Right cardiac atrium (tissue), 5 donors: Measurements from ENCODE around the gene ADAMTS16. TPM values are rescaled to one million over a fixed set of nuclear protein-coding genes. Genes with fewer than 3 reads are reported as not detected.
A peak's percentile ranks its signal among the peaks of the same experiment; 100 is the strongest.

Source experiments
- ATAC-seq, 2 donors: fragments of 200-7000 bp; cut with Tn5 transposase; one replicate each; pipeline versions ENCODE4 v1.8.0 to v1.9.1; 2020; ENCODE audit warnings: moderate library complexity in 2 of 2, mild to moderate bottlenecking in 1 of 2
- DNase-seq, 3 donors: peaks; one replicate each; pipeline ENCODE4 v3.0.0-alpha.2; 2020
- H3K27ac ChIP-seq: one replicate; pipeline ENCODE4 v1.5.1; 2013; ENCODE audit warnings: mild to moderate bottlenecking, low read length, control low read depth, moderate library complexity
- H3K27me3 ChIP-seq: one replicate; pipeline ENCODE4 v1.6.1; 2013; ENCODE audit not compliant: control insufficient read depth, insufficient read depth
- H3K4me1 ChIP-seq: one replicate; pipeline ENCODE4 v1.6.1; 2013; ENCODE audit warnings: low read length; ENCODE audit not compliant: control insufficient read depth, insufficient read depth
- H3K4me3 ChIP-seq: one replicate; pipeline ENCODE4 v1.5.1; 2013; ENCODE audit warnings: low read length, control low read depth
- H3K9me3 ChIP-seq: one replicate; pipeline ENCODE4 v1.6.1; 2013; ENCODE audit warnings: low read length; ENCODE audit not compliant: control insufficient read depth
- WGBS: extraction: QIAGEN DNeasy Blood & Tissue Kit; methylation state at CpG from one replicate; pipeline ENCODE4 v1.1.7; 2013; 5-methylcytosine and 5-hydroxymethylcytosine counted together
- intact Hi-C, 4 donors: fragments of 100-400 bp; cut with DNase I; formaldehyde crosslinking; loops; one replicate each; pipeline versions ENCODE4 v1.11.0 to v1.14.0; 2022 to 2023
- polyA plus RNA-seq: library from polyadenylated mRNA; stranded (reverse); fragments of 200-250 nt; gene quantifications from one replicate; pipeline ENCODE4 v1.2.3, GENCODE V29; 2013
- total RNA-seq, 4 donors: library from RNA; stranded (reverse); fragmentation: NEBNext Ultra II Directional; extraction: Animal tissue kit (Norgen Biotek cat#: 25700); gene quantifications; one replicate each; pipeline ENCODE4 v1.2.1, GENCODE V29; 2021
- donor health status: healthy with polysubstance abuse.
- donor health status: DM: no; HTN: yes; CAD: no.
- donor health status: DM: no; HTN: no; CAD: no.
- donor health status: DM: no; HTN: yes; CAD: no; lungs with severe emphysema.
- donor health status: DM: yes; HTN: yes; CAD: no.

ADAMTS16 gene
- total and polyA plus RNA-seq, 5 donors: not detected

DNA sequence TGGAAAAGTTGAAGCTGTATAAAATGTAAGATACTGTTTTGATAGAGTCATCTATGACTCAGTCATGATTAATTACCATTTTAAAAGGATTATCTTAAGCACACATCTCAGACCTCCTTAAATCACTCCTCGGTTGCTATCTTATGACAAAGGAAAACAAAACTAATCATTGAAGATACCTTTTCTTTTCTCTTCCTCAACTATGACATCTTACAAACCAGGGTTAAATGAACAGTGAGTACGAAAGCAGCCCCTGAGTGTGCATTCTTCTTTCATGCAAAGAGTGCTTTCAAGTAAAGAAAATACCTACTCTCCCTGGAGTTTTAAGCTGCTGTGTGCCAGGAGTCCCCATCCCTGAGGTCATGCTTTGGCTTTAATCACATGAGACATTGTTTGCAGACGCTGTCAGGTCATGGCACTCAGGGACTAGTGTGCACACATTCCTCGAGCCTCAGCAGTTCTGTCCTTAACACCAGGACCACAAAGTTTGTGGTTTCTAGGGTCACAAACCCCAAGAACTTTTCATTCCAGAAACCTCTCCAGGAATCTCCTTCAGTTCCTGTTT is 195.7 kb downstream of the ADAMTS16 start:
- WGBS: 30% methylated on average over 4 of the region's 4 CpGs

DNA sequence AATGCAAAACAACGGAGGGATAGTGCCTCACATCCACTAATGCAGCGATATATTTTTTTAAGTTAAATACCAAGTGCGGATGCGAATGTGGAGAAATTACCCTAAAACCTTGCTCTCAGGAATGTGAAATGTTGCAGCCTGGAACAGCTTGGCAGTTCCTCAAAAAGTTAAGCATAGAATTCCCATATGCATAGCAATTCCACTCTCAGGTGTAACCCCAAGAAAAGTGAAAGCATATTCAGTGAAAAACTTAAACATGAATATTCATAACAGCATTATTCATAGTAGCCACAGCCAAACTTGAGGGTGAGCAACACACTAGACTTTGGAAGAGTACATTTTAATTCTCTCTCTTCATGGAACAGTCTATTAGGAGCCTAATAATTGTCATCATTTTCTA is 199.1 kb downstream of the ADAMTS16 start:
- no peaks in the 10 kb centered on the region for H3K27me3 ChIP-seq
- intact Hi-C loops: no loop called here
- WGBS: 99% methylated on average over 4 of the region's 4 CpGs
- H3K4me3 ChIP-seq: no peak overlapping the region
- H3K4me1 ChIP-seq: peaks cover 3% of the 10 kb centered on the region
- H3K9me3 ChIP-seq: peaks cover 4% of the 10 kb centered on the region
- ATAC-seq (no peak), DNase-seq (no peak)
- H3K27ac ChIP-seq: no peak overlapping the region

More for the DNA sequence above, 195.7 kb downstream of the ADAMTS16 start:
- Histone ChIP-seq H3K4me1 (no peaks in the 10 kb centered on the region), H3K27me3 (no peaks in the 10 kb centered on the region), H3K27ac (no peak overlapping the region), H3K9me3 (no peaks in the 10 kb centered on the region), H3K4me3 (no peak overlapping the region)
- ATAC-seq (no peak), DNase-seq (no peak)
- intact Hi-C loops: no loop called here

DNA sequence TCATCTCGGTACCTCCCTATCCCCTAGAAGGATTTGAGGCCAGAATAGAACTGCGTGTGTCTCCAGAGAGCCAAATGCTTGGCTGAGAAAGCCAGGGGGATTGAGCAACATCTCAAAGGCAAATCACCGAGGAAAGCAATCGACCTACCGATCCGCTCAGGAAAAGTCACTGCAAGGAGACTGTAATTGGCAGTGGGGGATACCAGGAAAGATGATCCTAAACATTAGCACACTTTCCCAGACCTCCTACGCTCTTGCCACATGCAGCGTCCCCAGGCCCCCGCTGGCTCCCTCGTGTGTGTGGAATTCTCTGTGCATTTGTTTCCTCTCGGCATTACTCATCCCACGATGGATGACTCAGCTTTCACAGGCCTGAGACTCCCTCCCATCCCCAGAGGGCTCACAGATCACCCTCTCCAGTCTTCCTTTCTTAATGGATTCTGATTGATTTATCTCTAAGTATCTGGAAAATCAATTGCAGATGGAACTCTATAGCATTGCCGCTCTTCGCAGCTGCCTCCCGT is 200.1 kb downstream of the ADAMTS16 start:
- H3K27me3 ChIP-seq: no peaks in the 10 kb centered on the region
- peaks cover 3% of the 10 kb centered on the region for H3K4me1 ChIP-seq
- ATAC-seq (peak; percentile 82 to 91), DNase-seq (peak; percentile 67 to 71 (median 68))
- no peak overlapping the region for H3K4me3 ChIP-seq
- H3K9me3 ChIP-seq: peaks cover 4% of the 10 kb centered on the region
- intact Hi-C loops: no loop called here
- peak overlapping the region; percentile 9 for H3K27ac ChIP-seq
- WGBS: 42% methylated on average over 15 of the region's 15 CpGs

DNA sequence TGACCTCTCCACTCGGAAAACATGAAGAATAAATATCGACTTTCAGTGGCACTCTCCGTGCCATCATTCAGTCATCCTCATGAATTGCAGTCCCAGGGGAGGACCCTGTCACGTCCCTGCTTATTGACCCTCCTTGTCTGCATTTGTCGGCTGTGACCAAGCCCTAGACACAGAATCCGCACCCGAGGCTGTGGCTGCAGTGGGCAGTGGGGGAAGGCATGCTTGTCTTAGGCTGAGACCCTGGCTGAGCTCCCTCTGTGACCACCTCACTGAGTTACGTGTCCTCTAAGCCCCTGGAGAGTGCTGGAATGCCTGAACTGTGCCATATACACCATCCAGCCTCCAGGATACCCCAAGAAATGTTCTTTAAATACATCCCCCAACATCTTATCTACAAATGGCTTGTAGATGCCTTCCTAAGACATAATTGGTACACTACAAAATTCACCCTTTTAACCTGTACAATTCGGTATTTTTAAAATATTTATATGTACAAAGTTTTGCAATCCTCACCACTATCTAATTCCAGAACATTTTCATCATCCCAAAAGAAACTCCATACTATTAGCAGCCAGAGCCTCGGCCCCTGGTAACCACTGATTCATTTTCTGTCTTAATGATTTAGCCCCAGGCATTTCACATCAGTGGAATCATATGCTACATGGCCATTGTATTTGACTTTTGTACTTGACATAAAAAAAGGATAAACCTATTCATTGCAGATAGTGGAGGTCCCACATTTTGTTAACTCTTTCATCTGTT is 201.6 kb downstream of the ADAMTS16 start:
- H3K27me3 ChIP-seq: no peaks in the 10 kb centered on the region
- peaks cover 3% of the 10 kb centered on the region for H3K4me1 ChIP-seq
- intact Hi-C loops: no loop called here
- H3K9me3 ChIP-seq: peaks cover 4% of the 10 kb centered on the region
- no peak overlapping the region for H3K4me3 ChIP-seq
- DNase-seq (no peak), ATAC-seq (no peak)
- peak overlapping the region; percentile 12 for H3K27ac ChIP-seq
- 89% methylated on average over 10 of the region's 10 CpGs for WGBS

DNA sequence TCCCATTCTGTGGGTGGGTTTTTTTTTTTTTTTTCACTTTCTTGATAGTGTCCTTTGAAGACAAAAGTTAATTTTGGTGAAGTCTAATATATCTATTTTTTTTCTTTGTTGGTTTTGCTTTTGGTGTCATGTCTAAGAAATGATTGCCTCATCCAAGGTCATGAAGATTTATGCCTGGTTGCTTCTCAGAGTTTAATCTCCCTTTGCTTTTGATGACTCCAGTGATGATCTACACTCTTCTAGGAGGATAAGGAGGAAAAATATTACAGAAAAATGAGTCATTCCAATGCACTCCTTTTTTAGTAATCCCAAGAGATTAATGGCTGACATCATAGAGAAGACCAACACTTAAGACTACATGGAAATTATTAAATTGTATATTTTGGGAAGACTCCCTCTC is 202.7 kb downstream of the ADAMTS16 start:
- Histone ChIP-seq H3K4me3 (no peak overlapping the region), H3K4me1 (peaks cover 3% of the 10 kb centered on the region), H3K27ac (no peak overlapping the region), H3K9me3 (peaks cover 7% of the 10 kb centered on the region), H3K27me3 (no peaks in the 10 kb centered on the region)
- intact Hi-C loops: no loop called here
- ATAC-seq (no peak), DNase-seq (no peak)

DNA sequence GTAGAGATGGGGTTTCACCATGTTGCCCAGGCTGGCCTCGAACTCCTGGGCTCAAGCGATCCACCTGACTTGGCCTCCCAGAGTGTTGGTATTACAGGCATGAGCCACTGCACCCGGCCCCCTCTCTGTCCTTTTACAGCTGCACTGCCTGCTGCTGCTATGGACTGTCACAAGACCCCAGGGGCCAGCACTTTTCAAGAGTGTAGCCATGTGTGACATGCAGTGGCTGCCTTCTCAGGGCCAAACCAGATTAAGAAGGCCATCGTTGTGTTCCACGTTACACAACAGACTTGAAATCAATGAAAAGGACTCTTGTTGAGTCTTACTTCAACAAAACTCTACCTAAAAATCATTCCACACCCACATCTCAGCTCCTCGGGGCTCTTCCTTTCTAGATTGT is 203.4 kb downstream of the ADAMTS16 start:
- Histone ChIP-seq H3K4me3 (no peak overlapping the region), H3K4me1 (peaks cover 3% of the 10 kb centered on the region), H3K27me3 (no peaks in the 10 kb centered on the region), H3K27ac (no peak overlapping the region), H3K9me3 (peaks cover 8% of the 10 kb centered on the region)
- intact Hi-C loops: no loop called here
- DNase-seq (no peak), ATAC-seq (no peak)
- 83% methylated on average over 6 of the region's 6 CpGs for WGBS

DNA sequence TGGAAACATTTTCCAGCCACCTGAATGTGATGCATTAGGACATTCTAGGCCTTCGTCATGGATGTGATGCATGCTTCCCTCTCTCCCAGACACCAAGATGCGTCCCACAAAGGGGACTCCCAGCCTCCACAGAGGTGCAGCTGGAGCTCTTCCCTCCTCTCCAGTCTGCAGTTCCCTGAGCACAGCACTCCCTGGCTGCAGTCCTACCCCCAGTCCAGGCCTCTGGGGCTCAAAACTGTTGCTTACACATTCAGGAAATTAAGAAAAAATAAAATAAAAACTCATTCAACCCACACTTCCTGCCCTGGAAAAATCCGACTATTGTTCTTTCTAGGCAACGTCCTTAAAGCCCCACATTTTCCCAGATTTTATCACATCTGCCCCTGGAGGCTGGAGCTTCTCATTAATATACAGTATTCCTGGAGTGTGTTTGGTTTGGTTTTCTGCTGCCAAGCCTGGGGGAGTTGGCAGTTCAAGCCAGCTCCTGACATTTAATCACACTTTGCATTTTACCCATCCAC is 204.0 kb downstream of the ADAMTS16 start:
- H3K27me3 ChIP-seq: no peaks in the 10 kb centered on the region
- no peak for DNase-seq
- H3K4me1 ChIP-seq: peaks cover 3% of the 10 kb centered on the region
- H3K9me3 ChIP-seq: peaks cover 8% of the 10 kb centered on the region
- ATAC-seq: peak in 1 of 2 donors; percentile 60
- 41% methylated on average over 4 of the region's 4 CpGs for WGBS
- intact Hi-C loops: no loop called here
- no peak overlapping the region for H3K27ac ChIP-seq
- no peak overlapping the region for H3K4me3 ChIP-seq

DNA sequence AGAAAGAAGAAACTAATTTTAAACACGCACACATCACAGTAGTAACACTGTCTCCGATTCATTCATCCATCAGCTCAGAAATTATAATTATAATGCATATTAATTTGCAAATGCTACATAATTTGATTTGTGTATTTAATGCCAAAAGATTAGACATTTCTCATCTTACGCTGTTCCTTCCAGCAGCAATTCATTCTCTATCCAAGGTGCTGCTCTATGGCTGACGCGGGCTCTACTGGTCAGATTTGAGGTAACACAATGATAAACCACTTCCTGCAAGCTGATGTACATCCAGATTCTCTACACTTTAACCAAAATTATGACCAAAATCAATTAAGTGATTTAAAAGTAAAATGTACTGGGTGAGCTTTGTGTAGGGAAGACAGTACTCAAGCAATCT is 204.5 kb downstream of the ADAMTS16 start:
- 46% methylated on average over 5 of the region's 5 CpGs for WGBS
- Histone ChIP-seq H3K27ac (no peak overlapping the region), H3K27me3 (no peaks in the 10 kb centered on the region), H3K9me3 (peaks cover 8% of the 10 kb centered on the region), H3K4me3 (no peak overlapping the region), H3K4me1 (peaks cover 3% of the 10 kb centered on the region)
- intact Hi-C loops: no loop called here
- DNase-seq: no peak
- no peak for ATAC-seq

DNA sequence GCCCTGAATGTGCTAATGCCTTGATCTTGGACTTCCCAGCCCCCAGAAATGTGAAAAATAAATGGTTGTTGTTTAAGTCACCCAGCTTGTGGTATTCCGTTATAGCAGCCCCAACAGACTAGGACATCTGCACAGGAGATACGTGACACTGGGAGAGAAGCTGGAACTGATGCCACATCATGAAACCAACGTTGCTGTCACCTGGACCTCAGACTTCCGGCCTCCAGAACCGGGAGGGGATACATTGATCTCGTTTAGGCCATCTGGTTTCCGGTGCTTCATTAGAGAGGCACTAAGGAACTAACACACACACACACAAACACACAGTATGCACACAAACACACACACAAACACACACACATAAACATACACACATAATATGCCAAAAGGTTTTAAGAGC is 207.3 kb downstream of the ADAMTS16 start:
- H3K27me3 ChIP-seq: no peaks in the 10 kb centered on the region
- intact Hi-C loops: no loop called here
- H3K9me3 ChIP-seq: peaks cover 10% of the 10 kb centered on the region
- ATAC-seq (no peak), DNase-seq (no peak)
- WGBS: 92% methylated on average over 7 of the region's 7 CpGs
- H3K4me3 ChIP-seq: no peak overlapping the region
- H3K4me1 ChIP-seq: peaks cover 3% of the 10 kb centered on the region
- no peak overlapping the region for H3K27ac ChIP-seq

DNA sequence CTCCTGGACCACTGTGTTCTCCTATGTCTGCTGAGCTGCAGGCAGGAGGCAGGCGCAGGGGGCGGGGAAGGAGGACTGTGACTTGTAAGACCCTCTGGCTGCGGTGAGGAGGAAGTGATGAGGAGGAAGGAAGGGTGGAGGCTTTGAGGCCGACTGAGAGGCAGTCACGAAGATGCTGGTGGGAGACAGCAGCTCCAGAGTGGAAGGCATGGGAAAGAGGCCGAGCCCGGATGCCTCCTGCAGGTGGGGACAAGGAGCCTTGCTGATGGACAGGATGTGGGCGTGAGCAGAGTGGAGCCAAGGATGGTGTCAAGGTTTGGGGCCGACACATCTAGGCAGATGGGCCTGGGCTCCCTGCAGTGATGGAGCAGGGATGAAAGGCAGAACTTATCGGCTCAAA is 208.0 kb downstream of the ADAMTS16 start:
- Histone ChIP-seq H3K4me3 (no peak overlapping the region), H3K27ac (no peak overlapping the region), H3K4me1 (peaks cover 3% of the 10 kb centered on the region), H3K27me3 (no peaks in the 10 kb centered on the region), H3K9me3 (peaks cover 10% of the 10 kb centered on the region)
- ATAC-seq (peak; percentile 33 to 51), DNase-seq (no peak)
- 40% methylated on average over 10 of the region's 10 CpGs for WGBS
- intact Hi-C loops: no loop called here

DNA sequence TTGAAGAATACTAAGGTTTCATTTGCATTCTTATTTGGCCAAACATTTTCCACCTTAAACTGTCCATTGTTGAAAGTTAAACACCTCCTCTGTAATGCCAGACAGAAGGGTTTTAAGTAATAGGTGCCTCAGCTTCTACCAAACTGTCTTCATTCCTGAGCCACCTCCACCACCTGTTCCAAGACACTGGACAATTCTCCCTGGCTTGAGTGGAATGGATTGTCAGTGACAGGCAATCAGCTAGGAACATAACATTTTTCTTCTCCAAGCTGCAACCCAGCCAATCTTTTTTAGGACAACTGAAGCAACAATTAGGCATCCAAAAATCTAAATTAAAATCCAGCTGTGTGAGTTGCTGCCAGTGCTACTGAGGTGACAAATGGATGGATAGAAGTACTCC is 208.4 kb downstream of the ADAMTS16 start:
- Histone ChIP-seq H3K9me3 (peaks cover 10% of the 10 kb centered on the region), H3K27me3 (no peaks in the 10 kb centered on the region), H3K4me3 (no peak overlapping the region), H3K4me1 (peaks cover 1% of the 10 kb centered on the region), H3K27ac (no peak overlapping the region)
- DNase-seq (no peak), ATAC-seq (no peak)
- intact Hi-C loops: no loop called here
